Activated T-helper 1 cell treated with Interleukin-2 at 50 U/mL for 16 hours (primary cell): ENCODE data around the gene NR1D2.

Source experiments
- DNase-seq: peaks from one replicate; pipeline ENCODE4 v3.0.0-alpha.2; 2020; ENCODE audit warnings: low read depth

The NR1D2 gene

GRCh38 chr3:23964537-23965235 is 19.6 kb downstream of the NR1D2 start:
- no peak for DNase-seq

GRCh38 chr3:23966328-23966727 is 21.2 kb downstream of the NR1D2 start:
- no peak for DNase-seq

- DNase-seq: no peak
These were observed 23.5 kb downstream of the NR1D2 start for GRCh38 chr3:23968463-23969184.

GRCh38 chr3:23969393-23969792 is 24.3 kb downstream of the NR1D2 start:
- DNase-seq: no peak

GRCh38 chr3:23971684-23972083 is 26.6 kb downstream of the NR1D2 start:
- no peak for DNase-seq

GRCh38 chr3:23976555-23976954 is 31.5 kb downstream of the NR1D2 start:
- DNase-seq: no peak

GRCh38 chr3:23979569-23979968 is 34.5 kb downstream of the NR1D2 start:
- no peak for DNase-seq

GRCh38 chr3:23981136-23981535 is 36.0 kb downstream of the NR1D2 start:
- no peak for DNase-seq

GRCh38 chr3:23981955-23982354 is 36.9 kb downstream of the NR1D2 start:
- DNase-seq: no peak

GRCh38 chr3:23984934-23985333 is 39.8 kb downstream of the NR1D2 start:
- DNase-seq: no peak

- no peak for DNase-seq
These were observed 40.9 kb downstream of the NR1D2 start for GRCh38 chr3:23985747-23986544.

GRCh38 chr3:23987356-23987755 is 42.3 kb downstream of the NR1D2 start:
- no peak for DNase-seq

GRCh38 chr3:23991306-23991682 is 46.2 kb downstream of the NR1D2 start:
- DNase-seq: no peak

- DNase-seq: no peak
These were observed 46.9 kb downstream of the NR1D2 start for GRCh38 chr3:23991683-23992628.

GRCh38 chr3:23993556-23994243 is 48.6 kb downstream of the NR1D2 start:
- no peak for DNase-seq

- DNase-seq: no peak
These were observed 49.1 kb downstream of the NR1D2 start for GRCh38 chr3:23994244-23994569.

- DNase-seq: no peak
These were observed 50.1 kb downstream of the NR1D2 start for GRCh38 chr3:23995219-23995618.

- DNase-seq: no peak
These were observed 51.0 kb downstream of the NR1D2 start for GRCh38 chr3:23996095-23996524.

GRCh38 chr3:23999012-23999641 is 54.0 kb downstream of the NR1D2 start:
- no peak for DNase-seq

GRCh38 chr3:24002129-24002528 is 57.0 kb downstream of the NR1D2 start:
- no peak for DNase-seq

GRCh38 chr3:24003466-24003865 is 58.4 kb downstream of the NR1D2 start:
- no peak for DNase-seq
